Neural progenitor cell (in vitro differentiated cells): Measurements from ENCODE around the gene ARHGEF38. TPM values are rescaled to one million over a fixed set of nuclear protein-coding genes. Genes with fewer than 3 reads are reported as not detected.

Source experiments
- DNase-seq: peaks from one replicate; pipeline ENCODE4 v3.0.0-alpha.2; 2016; ENCODE audit warnings: low spot score
- H2AFZ ChIP-seq: fragments of 200-600 bp; sonication (generic); replicated peaks from 2 replicates; pipeline ENCODE4 v1.6.1; 2016; ENCODE audit warnings: antibody characterized with exemption
- H3F3A ChIP-seq: fragments of 200-600 bp; sonication (generic); 2 replicates; pipeline ENCODE4 v1.6.1; 2016; ENCODE audit warnings: antibody characterized with exemption, low read depth
- H3K27ac ChIP-seq: fragments of 200-600 bp; sonication (generic); 2 replicates; pipeline ENCODE4 v1.5.1; 2016; ENCODE audit warnings: mild to moderate bottlenecking
- H3K27me3 ChIP-seq: fragments of 200-600 bp; sonication (generic); 2 replicates; pipeline ENCODE4 v1.6.1; 2016; ENCODE audit warnings: mild to moderate bottlenecking, moderate library complexity
- H3K36me3 ChIP-seq: fragments of 200-600 bp; sonication (generic); 2 replicates; pipeline ENCODE4 v1.5.1; 2016
- H3K4me1 ChIP-seq: fragments of 200-600 bp; sonication (generic); 2 replicates; pipeline ENCODE4 v1.6.1; 2016; ENCODE audit warnings: mixed run types
- H3K4me2 ChIP-seq: fragments of 200-600 bp; sonication (generic); 2 replicates; pipeline ENCODE4 v1.6.1; 2016
- H3K4me3 ChIP-seq: fragments of 200-600 bp; sonication (generic); 2 replicates; pipeline ENCODE4 v1.5.1; 2016
- H3K79me2 ChIP-seq: fragments of 200-600 bp; sonication (generic); 2 replicates; pipeline ENCODE4 v1.6.1; 2016; ENCODE audit warnings: low read depth
- H3K9ac ChIP-seq: fragments of 200-600 bp; sonication (generic); 2 replicates; pipeline ENCODE4 v1.6.1; 2016
- H3K9me3 ChIP-seq: fragments of 200-600 bp; sonication (generic); 2 replicates; pipeline ENCODE4 v1.5.1; 2016; ENCODE audit warnings: low read depth
- H4K20me1 ChIP-seq: fragments of 200-600 bp; sonication (generic); 2 replicates; pipeline ENCODE4 v1.6.1; 2016; ENCODE audit warnings: low read depth
- H3K27ac Mint-ChIP-seq: 3 replicates; pipeline ENCODE4 v1.8.0; 2021; ENCODE audit warnings: mixed read lengths
- H3K27me3 Mint-ChIP-seq: 2 replicates; pipeline ENCODE4 v1.8.0; 2022; ENCODE audit warnings: low read depth, mild to moderate bottlenecking, inconsistent platforms, moderate library complexity, mixed read lengths; ENCODE audit not compliant: insufficient read depth
- H3K36me3 Mint-ChIP-seq: 3 replicates; pipeline ENCODE4 v1.8.0; 2021; ENCODE audit warnings: mixed read lengths
- H3K4me1 Mint-ChIP-seq: 3 replicates; pipeline ENCODE4 v1.8.0; 2021; ENCODE audit warnings: mixed read lengths
- H3K4me3 Mint-ChIP-seq: 3 replicates; pipeline ENCODE4 v1.8.0; 2021; ENCODE audit warnings: mild to moderate bottlenecking, moderate library complexity, mixed read lengths
- H3K9me3 Mint-ChIP-seq: 3 replicates; pipeline ENCODE4 v1.8.0; 2020; ENCODE audit warnings: mixed read lengths
- CTCF ChIP-seq: fragments of 200-600 bp; sonication (generic); IDR thresholded peaks from 2 replicates; pipeline ENCODE4 v1.5.1; 2017; ENCODE audit warnings: antibody characterized with exemption, mild to moderate bottlenecking
- EZH2 ChIP-seq: fragments of 200-600 bp; sonication (generic); IDR thresholded peaks from 2 replicates; pipeline ENCODE4 v1.6.1; 2017; ENCODE audit warnings: antibody characterized with exemption, mild to moderate bottlenecking, moderate library complexity
- EZH2phosphoT487 ChIP-seq: fragments of 200-600 bp; sonication (generic); IDR thresholded peaks from 2 replicates; pipeline ENCODE4 v1.6.1; 2017; ENCODE audit warnings: antibody characterized with exemption
- total RNA-seq: library from RNA; depleted of rRNA; stranded (reverse); fragments of >200 nt; gene quantifications from 2 replicates; pipeline ENCODE4 v1.2.3, GENCODE V29; 2015; ENCODE audit warnings: low replicate concordance

The ARHGEF38 gene
- total RNA-seq, 1 donor from 2014 or later, result 0.28 TPM

DNA sequence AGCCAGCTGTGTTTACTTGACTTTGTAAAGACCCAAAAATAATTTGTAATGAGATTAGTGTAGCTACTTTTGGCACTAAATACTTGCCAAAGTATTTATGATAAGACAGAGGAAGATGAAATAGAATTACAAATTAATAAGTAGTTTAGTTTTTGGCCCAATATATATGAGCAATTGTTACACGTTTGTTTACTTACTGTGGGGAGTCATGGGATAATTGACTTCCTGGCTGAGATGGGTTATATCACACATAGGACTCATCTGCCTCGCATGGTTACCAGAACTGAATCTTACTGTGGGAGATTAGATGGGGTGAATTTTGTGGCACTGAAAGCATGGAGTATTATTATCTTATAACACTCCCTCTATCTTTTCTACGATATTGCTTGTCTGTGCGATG, 89.4 kb downstream of the ARHGEF38 start:
- Histone ChIP-seq H3K27me3 (peaks cover 2% of the 10 kb centered on the region), H3K4me3 (no peak overlapping the region), H3K4me1 (peaks cover 9% of the 10 kb centered on the region), H3F3A (peaks cover 6% of the 10 kb centered on the region), H3K27ac (no peak overlapping the region), H3K36me3 (no peaks in the 10 kb centered on the region), H3K79me2 (no peaks in the 10 kb centered on the region), H4K20me1 (no peaks in the 10 kb centered on the region), H2AFZ (no peak overlapping the region), H3K4me2 (no peak overlapping the region), H3K9me3 (no peaks in the 10 kb centered on the region), H3K9ac (no peak overlapping the region)
- no peak for TF ChIP-seq EZH2phosphoT487
- TF ChIP-seq CTCF, result no peak
- no peak for TF ChIP-seq EZH2
- Mint-ChIP-seq H3K4me1 (peaks cover 28% of the 10 kb centered on the region), H3K27ac (no peak overlapping the region), H3K27me3 (peaks cover 2% of the 10 kb centered on the region), H3K9me3 (peaks cover 7% of the 10 kb centered on the region), H3K36me3 (no peaks in the 10 kb centered on the region), H3K4me3 (no peak overlapping the region)
- DNase-seq, result no peak

DNA sequence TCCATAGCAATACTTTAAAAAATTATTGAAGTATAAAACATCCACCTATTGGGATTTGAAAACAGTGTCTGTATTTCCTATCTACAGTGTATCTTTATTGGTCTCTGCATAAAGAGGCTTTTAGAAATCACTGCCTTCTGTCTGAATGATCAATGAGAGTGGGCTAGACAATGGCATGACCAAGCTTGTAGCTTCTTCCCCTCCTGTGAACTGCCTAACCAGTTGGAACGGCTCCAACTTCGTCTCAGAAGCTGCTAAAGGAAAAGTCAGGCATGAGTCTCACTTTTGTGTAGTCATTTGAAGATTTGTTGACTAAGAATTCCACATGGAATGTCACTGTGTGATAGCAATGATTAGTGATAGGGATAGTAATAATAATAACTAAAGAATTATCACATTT, 91.8 kb downstream of the ARHGEF38 start:
- peak; percentile 24 for DNase-seq
- Histone ChIP-seq H3K9ac (no peak overlapping the region), H3K36me3 (no peaks in the 10 kb centered on the region), H2AFZ (no peak overlapping the region), H3K79me2 (no peaks in the 10 kb centered on the region), H3K9me3 (no peaks in the 10 kb centered on the region), H3K27ac (no peak overlapping the region), H3K4me2 (no peak overlapping the region), H3K27me3 (peaks cover 11% of the 10 kb centered on the region), H3F3A (no peaks in the 10 kb centered on the region), H4K20me1 (no peaks in the 10 kb centered on the region), H3K4me3 (no peak overlapping the region), H3K4me1 (no peaks in the 10 kb centered on the region)
- Mint-ChIP-seq H3K4me3 (no peak overlapping the region), H3K27ac (no peak overlapping the region), H3K4me1 (peaks cover 9% of the 10 kb centered on the region), H3K36me3 (no peaks in the 10 kb centered on the region), H3K27me3 (peaks cover 6% of the 10 kb centered on the region), H3K9me3 (peaks cover 7% of the 10 kb centered on the region)
- TF ChIP-seq CTCF, result no peak
- no peak for TF ChIP-seq EZH2
- no peak for TF ChIP-seq EZH2phosphoT487

DNA sequence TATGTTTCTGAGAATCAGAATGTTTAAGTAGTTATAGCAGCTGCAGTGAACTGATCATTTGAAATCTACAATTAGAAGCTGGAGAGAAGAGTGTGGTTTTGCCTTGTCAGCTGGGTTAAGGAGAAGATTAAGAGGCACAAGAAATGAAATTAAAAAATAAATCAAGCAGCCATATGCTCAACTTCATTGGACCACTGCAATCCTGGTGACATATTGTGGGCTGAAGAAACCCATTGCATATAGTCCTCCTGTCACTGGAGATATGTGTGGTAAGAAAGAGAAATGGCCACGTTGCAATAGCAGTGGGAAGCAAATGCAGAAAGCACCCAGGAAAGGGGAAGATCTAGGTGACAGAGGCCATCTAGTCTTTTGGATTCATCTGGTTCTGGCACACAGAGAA, 93.0 kb downstream of the ARHGEF38 start:
- H4K20me1 ChIP-seq, result no peaks in the 10 kb centered on the region
- no peaks in the 10 kb centered on the region for H3K9me3 ChIP-seq
- H3K27me3 ChIP-seq, result peaks cover 17% of the 10 kb centered on the region
- H3K9me3 Mint-ChIP-seq, result peaks cover under 1% of the 10 kb centered on the region
- no peak for TF ChIP-seq EZH2
- no peak for TF ChIP-seq CTCF
- TF ChIP-seq EZH2phosphoT487, result no peak
- H3K79me2 ChIP-seq, result no peaks in the 10 kb centered on the region
- H2AFZ ChIP-seq, result peak overlapping the region; percentile 4
- H3K4me2 ChIP-seq, result no peak overlapping the region
- H3K36me3 ChIP-seq, result no peaks in the 10 kb centered on the region
- H3K27me3 Mint-ChIP-seq, result peaks cover 6% of the 10 kb centered on the region
- H3K4me1 Mint-ChIP-seq, result peaks cover 9% of the 10 kb centered on the region
- H3K9ac ChIP-seq, result no peak overlapping the region
- no peak overlapping the region for H3K27ac Mint-ChIP-seq
- H3K4me3 Mint-ChIP-seq, result no peak overlapping the region
- no peak for DNase-seq
- no peak overlapping the region for H3K27ac ChIP-seq
- H3F3A ChIP-seq, result no peaks in the 10 kb centered on the region
- H3K4me3 ChIP-seq, result no peak overlapping the region
- H3K4me1 ChIP-seq, result no peaks in the 10 kb centered on the region
- no peaks in the 10 kb centered on the region for H3K36me3 Mint-ChIP-seq

- Mint-ChIP-seq H3K4me3 (no peak overlapping the region), H3K4me1 (no peaks in the 10 kb centered on the region), H3K36me3 (no peaks in the 10 kb centered on the region), H3K27ac (no peak overlapping the region), H3K9me3 (no peaks in the 10 kb centered on the region), H3K27me3 (peaks cover 4% of the 10 kb centered on the region)
- Histone ChIP-seq H3K79me2 (no peaks in the 10 kb centered on the region), H3K4me1 (no peaks in the 10 kb centered on the region), H2AFZ (no peak overlapping the region), H3K9ac (no peak overlapping the region), H3K27ac (no peak overlapping the region), H3F3A (no peaks in the 10 kb centered on the region), H3K36me3 (no peaks in the 10 kb centered on the region), H4K20me1 (no peaks in the 10 kb centered on the region), H3K4me2 (no peak overlapping the region), H3K9me3 (no peaks in the 10 kb centered on the region), H3K27me3 (peaks cover 27% of the 10 kb centered on the region), H3K4me3 (no peak overlapping the region)
- TF ChIP-seq EZH2 (no peak), CTCF (no peak), EZH2phosphoT487 (no peak)
- no peak for DNase-seq
Observed at GRCh38 chr4:105650190-105650589, 97.8 kb downstream of the ARHGEF38 start.
